ENCODE data around the gene IL11. TPM values are rescaled to one million over a fixed set of nuclear protein-coding genes. Genes with fewer than 3 reads are reported as not detected.
"Not testable (repeated sequence)": the region's sequence is repeated elsewhere in the genome, so short reads cannot be mapped to it uniquely, and the experiment has no call there.

IL11 gene
- total RNA-seq, 1 donor from 2014 or later, result 0.56 TPM

DNA sequence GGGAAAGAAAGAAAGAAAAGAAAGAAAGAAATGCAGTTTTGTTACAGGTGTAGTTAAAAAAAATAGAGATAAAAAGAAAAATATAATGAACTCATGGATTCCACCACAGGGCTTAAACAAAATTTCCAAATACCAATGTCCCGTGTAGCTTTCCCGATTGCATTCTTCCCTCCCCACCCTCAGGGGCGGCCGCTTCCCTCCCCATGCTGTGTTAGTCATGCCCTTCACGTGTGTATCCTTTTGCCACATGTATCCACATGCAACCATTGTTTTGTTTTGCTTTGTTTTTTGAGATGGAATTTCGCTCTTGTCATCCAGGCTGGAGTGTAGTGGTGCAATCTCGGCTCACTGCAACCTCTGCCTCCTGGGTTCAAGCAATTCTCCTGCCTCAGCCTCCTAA is 34.2 kb downstream of the IL11 start:
- H3K9me3 Mint-ChIP-seq, result no peaks in the 10 kb centered on the region
- TF ChIP-seq, protein P1, sequence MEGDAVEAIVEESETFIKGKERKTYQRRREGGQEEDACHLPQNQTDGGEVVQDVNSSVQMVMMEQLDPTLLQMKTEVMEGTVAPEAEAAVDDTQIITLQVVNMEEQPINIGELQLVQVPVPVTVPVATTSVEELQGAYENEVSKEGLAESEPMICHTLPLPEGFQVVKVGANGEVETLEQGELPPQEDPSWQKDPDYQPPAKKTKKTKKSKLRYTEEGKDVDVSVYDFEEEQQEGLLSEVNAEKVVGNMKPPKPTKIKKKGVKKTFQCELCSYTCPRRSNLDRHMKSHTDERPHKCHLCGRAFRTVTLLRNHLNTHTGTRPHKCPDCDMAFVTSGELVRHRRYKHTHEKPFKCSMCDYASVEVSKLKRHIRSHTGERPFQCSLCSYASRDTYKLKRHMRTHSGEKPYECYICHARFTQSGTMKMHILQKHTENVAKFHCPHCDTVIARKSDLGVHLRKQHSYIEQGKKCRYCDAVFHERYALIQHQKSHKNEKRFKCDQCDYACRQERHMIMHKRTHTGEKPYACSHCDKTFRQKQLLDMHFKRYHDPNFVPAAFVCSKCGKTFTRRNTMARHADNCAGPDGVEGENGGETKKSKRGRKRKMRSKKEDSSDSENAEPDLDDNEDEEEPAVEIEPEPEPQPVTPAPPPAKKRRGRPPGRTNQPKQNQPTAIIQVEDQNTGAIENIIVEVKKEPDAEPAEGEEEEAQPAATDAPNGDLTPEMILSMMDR (conservative IDR thresholded peaks at IDR 0.05), result no peak
- no peaks in the 10 kb centered on the region for H3K36me3 Mint-ChIP-seq (ENCODE audit: low read depth)

DNA sequence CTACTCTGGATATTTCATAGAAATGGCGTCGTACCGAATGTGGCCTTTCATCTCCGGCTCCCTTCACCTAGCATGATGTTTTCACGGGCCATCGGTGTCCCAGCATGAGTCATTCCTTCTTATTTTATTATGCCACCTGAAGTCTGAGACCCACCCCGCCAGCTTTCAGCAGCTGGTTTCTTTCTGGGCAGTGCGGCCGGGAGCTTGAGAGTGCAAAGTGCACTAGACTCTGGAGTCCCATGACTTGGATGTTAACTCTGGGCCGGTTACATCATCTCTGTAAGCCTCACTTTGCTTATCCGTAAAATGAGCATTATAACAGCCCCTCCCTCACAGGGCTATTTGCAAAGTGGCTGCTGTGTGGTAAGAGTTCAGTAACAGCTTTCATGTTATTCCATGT is 36.4 kb downstream of the IL11 start:
- Mint-ChIP-seq H3K27ac (ENCODE audit: unreplicated experiment) (no peak overlapping the region), H3K4me3 (no peak overlapping the region), H3K27me3 (ENCODE audit: low read depth) (peaks cover 2% of the 10 kb centered on the region), H3K4me1 (peaks cover 7% of the 10 kb centered on the region), H3K36me3 (ENCODE audit: low read depth) (no peaks in the 10 kb centered on the region), H3K9me3 (no peaks in the 10 kb centered on the region)
- no peak for DNase-seq (ENCODE audit: low read depth, low spot score)
- TF ChIP-seq, protein P1 (conservative IDR thresholded peaks at IDR 0.05), result no peak

More for the DNA sequence above, 34.2 kb downstream of the IL11 start:
- Mint-ChIP-seq H3K27ac (ENCODE audit: unreplicated experiment) (no peak overlapping the region), H3K4me3 (no peak overlapping the region), H3K4me1 (peaks cover 18% of the 10 kb centered on the region), H3K27me3 (ENCODE audit: low read depth) (peaks cover 7% of the 10 kb centered on the region)
- DNase-seq (ENCODE audit: low read depth, low spot score), result no peak

DNA sequence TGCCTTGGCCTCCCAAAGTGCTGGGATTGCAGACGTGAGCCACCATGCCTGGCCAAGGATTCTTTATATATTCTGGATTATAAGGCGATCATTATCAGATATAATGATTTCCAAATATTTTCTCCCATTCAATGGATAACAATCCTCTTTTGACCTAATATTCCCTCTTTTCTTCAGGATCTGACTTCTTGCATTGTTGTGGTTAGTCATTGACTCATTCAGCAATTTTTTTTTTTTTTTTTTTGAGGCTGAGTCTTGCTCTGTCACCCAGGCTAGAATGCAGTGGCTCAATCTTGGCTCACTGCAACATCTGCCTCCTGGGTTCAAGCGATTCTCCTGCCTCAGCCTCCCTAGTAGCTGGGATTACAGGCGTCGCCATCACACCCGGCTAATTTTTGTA is 40.5 kb downstream of the IL11 start:
- not testable (repeated sequence) for H3K27ac Mint-ChIP-seq (ENCODE audit: unreplicated experiment); H3K36me3 Mint-ChIP-seq (ENCODE audit: low read depth); H3K27me3 Mint-ChIP-seq (ENCODE audit: low read depth); DNase-seq (ENCODE audit: low read depth, low spot score); H3K4me1 Mint-ChIP-seq; H3K9me3 Mint-ChIP-seq; H3K4me3 Mint-ChIP-seq

DNA sequence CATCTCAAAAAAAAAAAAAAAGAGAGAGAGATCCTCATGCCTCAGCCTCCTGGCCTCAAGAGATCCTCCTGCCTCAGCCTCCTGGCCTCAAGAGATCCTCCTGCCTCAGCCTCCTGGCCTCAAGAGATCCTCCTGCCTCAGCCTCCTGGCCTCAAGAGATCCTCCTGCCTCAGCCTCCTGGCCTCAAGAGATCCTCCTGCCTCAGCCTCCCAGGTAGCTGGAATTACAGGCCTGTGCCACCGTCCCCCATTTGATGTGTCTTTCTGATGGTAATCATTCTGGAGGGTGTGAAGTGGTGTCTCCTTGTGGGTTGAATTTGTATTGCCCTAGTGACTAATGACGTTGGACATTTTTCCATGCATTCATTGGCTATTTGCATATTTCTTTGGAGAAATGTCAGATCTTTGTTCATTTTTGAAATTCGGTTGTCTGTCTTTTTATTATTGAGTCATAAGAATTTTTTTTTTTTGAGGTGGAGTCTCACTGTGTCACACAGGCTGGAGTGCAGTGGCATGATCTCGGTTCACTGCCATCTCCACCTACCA is 41.4 kb downstream of the IL11 start:
- not testable (repeated sequence) for H3K27me3 Mint-ChIP-seq (ENCODE audit: low read depth); H3K9me3 Mint-ChIP-seq; H3K27ac Mint-ChIP-seq (ENCODE audit: unreplicated experiment); H3K4me1 Mint-ChIP-seq; H3K36me3 Mint-ChIP-seq (ENCODE audit: low read depth); DNase-seq (ENCODE audit: low read depth, low spot score); H3K4me3 Mint-ChIP-seq

DNA sequence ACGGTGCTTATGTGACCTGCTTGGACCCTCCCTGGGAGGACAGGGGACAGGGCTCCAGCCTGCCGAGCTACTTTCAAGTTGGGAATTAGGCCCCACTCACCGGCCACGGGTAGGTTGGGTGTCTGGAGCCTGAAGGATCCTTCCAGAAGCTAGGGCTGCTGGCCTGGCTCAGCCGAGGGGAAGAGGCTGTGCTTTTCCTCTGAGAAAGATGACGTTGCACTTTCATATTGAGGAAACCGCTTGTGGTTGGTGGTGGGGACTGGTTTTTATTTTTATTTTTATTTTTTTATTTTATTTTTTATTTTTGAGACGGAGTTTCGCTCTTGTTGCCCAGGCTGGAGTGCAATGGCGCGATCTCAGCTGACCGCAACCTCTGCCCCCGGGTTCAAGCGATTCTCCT is 45.1 kb downstream of the IL11 start, which contains the start of gene TMEM150B:
TSS of gene TMEM150B (minus strand) at position 170 of the 400 bp plus-strand sequence. CDS start 4,305 bp downstream, outside the sequence.
- DNase-seq (ENCODE audit: low read depth, low spot score), result no peak
- TF ChIP-seq, protein P1 (conservative IDR thresholded peaks at IDR 0.05), result no peak
- Mint-ChIP-seq H3K4me3 (no peak within 1 kb of the TSS), H3K9me3 (no peaks in the 10 kb centered on the region), H3K4me1 (no peaks in the 10 kb centered on the region), H3K36me3 (ENCODE audit: low read depth) (no peaks in the 10 kb centered on the region), H3K27me3 (ENCODE audit: low read depth) (peaks cover 2% of the 10 kb centered on the region), H3K27ac (ENCODE audit: unreplicated experiment) (peak within 1 kb of the TSS; percentile 83)

DNA sequence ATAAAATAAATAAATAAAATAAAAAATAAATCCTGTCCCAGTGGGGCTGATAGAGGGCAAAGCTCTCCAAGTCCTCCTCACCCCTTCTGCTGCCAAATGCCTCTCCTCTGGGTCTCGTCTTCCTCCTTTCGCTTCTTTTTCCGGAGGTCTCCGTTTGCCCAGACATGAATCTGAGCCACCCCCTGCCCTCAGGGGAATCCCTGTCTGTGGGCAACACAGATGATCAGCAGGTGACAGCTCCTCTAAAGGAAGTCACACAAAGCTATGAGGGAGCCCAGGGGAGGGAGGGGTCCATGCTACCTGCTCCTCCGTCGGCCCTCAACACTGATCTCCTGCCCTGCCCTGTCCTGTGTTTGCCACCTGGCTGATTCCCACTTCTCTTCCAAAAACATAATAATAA is 45.6 kb downstream of the IL11 start:
- Mint-ChIP-seq H3K4me1 (no peaks in the 10 kb centered on the region), H3K27ac (ENCODE audit: unreplicated experiment) (peak overlapping the region; percentile 83)
- TF ChIP-seq, protein P1 (conservative IDR thresholded peaks at IDR 0.05), result no peak

More for the DNA sequence above, 45.6 kb downstream of the IL11 start:
- Mint-ChIP-seq H3K9me3 (no peaks in the 10 kb centered on the region), H3K4me3 (no peak overlapping the region), H3K36me3 (ENCODE audit: low read depth) (no peaks in the 10 kb centered on the region), H3K27me3 (ENCODE audit: low read depth) (peaks cover 2% of the 10 kb centered on the region)
- no peak for DNase-seq (ENCODE audit: low read depth, low spot score)

Data from neural crest cell (in vitro differentiated cells).